H9 (cell line): ENCODE results near the gene IL1RAP. TPM values are rescaled to one million over a fixed set of nuclear protein-coding genes. Genes with fewer than 3 reads are reported as not detected.

ENCODE experiments used
- DNase-seq: peaks from one replicate; pipeline ENCODE4 v3.0.0-alpha.2; 2017
- H2AFZ ChIP-seq: one replicate; pipeline ENCODE4 v1.6.1; 2013; ENCODE audit warnings: mild to moderate bottlenecking, low read length, control low read depth, moderate library complexity
- H2AK5ac ChIP-seq: 2 replicates; pipeline ENCODE4 v1.6.1; 2013; ENCODE audit warnings: low read length, control low read depth, mixed read lengths; ENCODE audit not compliant: insufficient read length
- H2BK120ac ChIP-seq: one replicate; pipeline ENCODE4 v1.6.1; 2013; ENCODE audit warnings: low read depth, mild to moderate bottlenecking, low read length, control low read depth, inconsistent platforms; ENCODE audit not compliant: poor library complexity, severe bottlenecking
- H2BK12ac ChIP-seq: 2 replicates; pipeline ENCODE4 v1.6.1; 2013; ENCODE audit warnings: low read length, control low read depth, mixed read lengths, low read depth; ENCODE audit not compliant: insufficient read length
- H2BK15ac ChIP-seq: 2 replicates; pipeline ENCODE4 v1.6.1; 2013; ENCODE audit warnings: low read depth, low read length, control low read depth
- H2BK20ac ChIP-seq: one replicate; pipeline ENCODE4 v1.6.1; 2013; ENCODE audit warnings: low read depth, mild to moderate bottlenecking, low read length, control low read depth, inconsistent platforms; ENCODE audit not compliant: poor library complexity, severe bottlenecking
- H2BK5ac ChIP-seq: 2 replicates; pipeline ENCODE4 v1.6.1; 2013; ENCODE audit warnings: low read length, control low read depth, mixed read lengths; ENCODE audit not compliant: insufficient read length
- H3K14ac ChIP-seq: 2 replicates; pipeline ENCODE4 v1.6.1; 2013; ENCODE audit warnings: low read length, control low read depth; ENCODE audit not compliant: insufficient read depth
- H3K18ac ChIP-seq: 2 replicates; pipeline ENCODE4 v1.6.1; 2013; ENCODE audit warnings: low read depth, mild to moderate bottlenecking, mixed read lengths, low read length, control low read depth; ENCODE audit not compliant: insufficient read length
- H3K23ac ChIP-seq: 2 replicates; pipeline ENCODE4 v1.6.1; 2013; ENCODE audit warnings: low read length, control low read depth, mixed read lengths, low read depth; ENCODE audit not compliant: insufficient read length
- H3K23me2 ChIP-seq: 2 replicates; pipeline ENCODE4 v1.6.1; 2013; ENCODE audit warnings: low read depth, mild to moderate bottlenecking, mixed read lengths, low read length, control low read depth; ENCODE audit not compliant: insufficient read length, poor library complexity, severe bottlenecking
- H3K27ac ChIP-seq: 2 replicates; pipeline ENCODE4 v1.5.1; 2013; ENCODE audit warnings: low read length, control low read depth, mixed read lengths, low read depth; ENCODE audit not compliant: insufficient read length
- H3K27me3 ChIP-seq: 2 replicates; pipeline ENCODE4 v1.6.1; 2013; ENCODE audit warnings: low read length, control low read depth, inconsistent platforms; ENCODE audit not compliant: insufficient read depth
- H3K4ac ChIP-seq: 2 replicates; pipeline ENCODE4 v1.6.1; 2013; ENCODE audit warnings: low read depth, mild to moderate bottlenecking, control low read depth, inconsistent platforms, low read length, moderate library complexity
- H3K4me1 ChIP-seq: 2 replicates; pipeline ENCODE4 v1.6.1; 2013; ENCODE audit warnings: low read length, control low read depth, inconsistent platforms; ENCODE audit not compliant: insufficient read depth
- H3K4me2 ChIP-seq: 2 replicates; pipeline ENCODE4 v1.6.1; 2013; ENCODE audit warnings: low read length, control low read depth, mixed read lengths; ENCODE audit not compliant: insufficient read length, insufficient read depth
- H3K56ac ChIP-seq: 2 replicates; pipeline ENCODE4 v1.6.1; 2013; ENCODE audit warnings: low read depth, mild to moderate bottlenecking, mixed read lengths, low read length, control low read depth; ENCODE audit not compliant: insufficient read length
- H3K79me1 ChIP-seq: 2 replicates; pipeline ENCODE4 v1.6.1; 2013; ENCODE audit warnings: low read depth, mild to moderate bottlenecking, moderate library complexity, low read length, control low read depth, inconsistent platforms; ENCODE audit not compliant: insufficient read depth, poor library complexity, severe bottlenecking
- H3K79me2 ChIP-seq: 2 replicates; pipeline ENCODE4 v1.6.1; 2013; ENCODE audit warnings: low read length, control low read depth, inconsistent platforms; ENCODE audit not compliant: insufficient read depth
- H3K9ac ChIP-seq: 2 replicates; pipeline ENCODE4 v1.6.1; 2013; ENCODE audit warnings: low read length, control low read depth, mixed read lengths; ENCODE audit not compliant: insufficient read length; ENCODE audit errors: extremely low read depth
- H3K9me3 ChIP-seq: one replicate; pipeline ENCODE4 v1.6.1; 2013; ENCODE audit warnings: low read depth, low read length, inconsistent platforms; ENCODE audit not compliant: control insufficient read depth
- H3T11ph ChIP-seq: one replicate; pipeline ENCODE4 v1.6.1; 2013; ENCODE audit warnings: mild to moderate bottlenecking, low read length, control low read depth, inconsistent platforms
- H4K20me1 ChIP-seq: one replicate; pipeline ENCODE4 v1.6.1; 2013; ENCODE audit not compliant: control insufficient read depth, insufficient read length, insufficient read depth
- H4K5ac ChIP-seq: 2 replicates; pipeline ENCODE4 v1.6.1; 2013; ENCODE audit warnings: low read depth, mild to moderate bottlenecking, mixed read lengths, low read length, control low read depth; ENCODE audit not compliant: insufficient read length
- H4K8ac ChIP-seq: replicated peaks from 2 replicates; pipeline ENCODE4 v1.6.1; 2013; ENCODE audit warnings: low read length, control low read depth, mixed read lengths, low read depth; ENCODE audit not compliant: insufficient read length
- H4K91ac ChIP-seq: 2 replicates; pipeline ENCODE4 v1.6.1; 2013; ENCODE audit warnings: low read depth, mild to moderate bottlenecking, moderate library complexity, mixed read lengths, low read length, control low read depth; ENCODE audit not compliant: insufficient read length
- H3K27ac Mint-ChIP-seq, 3 experiments: 2 replicates in 2 of 3; 3 replicates in 1 of 3; pipeline ENCODE4 v1.8.0; 2020 to 2021; ENCODE audit warnings: mixed read lengths in 3 of 3, mild to moderate bottlenecking in 1 of 3, moderate library complexity in 1 of 3
- H3K27me3 Mint-ChIP-seq: 2 replicates; pipeline ENCODE4 v1.8.0; 2021; ENCODE audit warnings: low read depth, mild to moderate bottlenecking, moderate library complexity, mixed read lengths
- H3K36me3 Mint-ChIP-seq, 3 experiments: 2 replicates in 2 of 3; 3 replicates in 1 of 3; pipeline ENCODE4 v1.8.0; 2020 to 2021; ENCODE audit warnings: low read depth in 3 of 3, mixed read lengths in 3 of 3; ENCODE audit not compliant: insufficient read depth in 1 of 3
- H3K4me1 Mint-ChIP-seq, 2 experiments: 2 replicates each; pipeline ENCODE4 v1.8.0; 2020; ENCODE audit warnings: mixed read lengths in 2 of 2
- H3K4me3 Mint-ChIP-seq, 2 experiments: 2 replicates in 1 of 2; 3 replicates in 1 of 2; pipeline ENCODE4 v1.8.0; 2020 to 2021; ENCODE audit warnings: mild to moderate bottlenecking in 2 of 2, mixed read lengths in 2 of 2, moderate library complexity in 1 of 2
- H3K9me3 Mint-ChIP-seq, 2 experiments: 2 replicates in 1 of 2; 3 replicates in 1 of 2; pipeline ENCODE4 v1.8.0; 2020; ENCODE audit warnings: mild to moderate bottlenecking in 2 of 2, mixed read lengths in 2 of 2, moderate library complexity in 1 of 2
- WGBS: extraction: QIAGEN DNeasy Blood & Tissue Kit; methylation state at CpG from one replicate; pipeline ENCODE4 v1.1.7; 2013; ENCODE audit warnings: missing lambda C conversion rate, low lambda C conversion rate, mixed read lengths; ENCODE audit not compliant: insufficient read length; ENCODE audit errors: extremely low coverage; 5-methylcytosine and 5-hydroxymethylcytosine counted together
- total RNA-seq: library from RNA; stranded (reverse); gene quantifications from 2 replicates; pipeline ENCODE4 v1.2.1, GENCODE V29; 2021
- TF ChIP-seq, protein P1 (sequence below): fragments of 200-600 bp; sonication (generic); conservative IDR thresholded peaks from 3 replicates; pipeline ENCODE4 v1.8.0; 2021; ENCODE audit warnings: antibody characterized with exemption, mild to moderate bottlenecking

The IL1RAP gene
- total RNA-seq, 1 experiment from 2014 or later: 4.6 TPM

DNA sequence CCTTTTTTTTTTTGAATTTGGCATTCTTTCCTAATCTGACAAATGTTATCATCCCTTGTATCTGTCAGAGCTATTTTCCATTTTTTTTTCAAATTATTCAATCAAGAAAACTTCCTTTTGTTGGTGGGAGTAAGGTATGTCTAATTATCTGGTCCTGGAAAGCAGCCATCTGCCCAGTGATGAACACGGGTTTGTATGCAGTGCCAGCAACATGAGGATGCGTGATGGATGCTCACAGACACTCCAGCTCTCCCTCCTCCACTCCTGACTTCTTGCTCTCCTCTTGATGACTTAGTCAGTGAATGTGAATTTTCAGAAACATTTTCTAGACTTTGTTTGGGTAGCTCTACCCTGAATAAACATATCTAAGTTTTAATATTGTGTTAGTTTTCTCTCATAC, 79.2 kb downstream of the IL1RAP start:
- H4K5ac ChIP-seq: no peak overlapping the region
- H4K20me1 ChIP-seq: no peaks in the 10 kb centered on the region
- no peak overlapping the region for H2BK5ac ChIP-seq
- no peaks in the 10 kb centered on the region for H3K79me2 ChIP-seq
- no peak overlapping the region for H3K4me3 Mint-ChIP-seq
- H4K8ac ChIP-seq: no peak overlapping the region
- H3K27me3 Mint-ChIP-seq: no peaks in the 10 kb centered on the region
- no peaks in the 10 kb centered on the region for H3K79me1 ChIP-seq
- no peak overlapping the region for H3T11ph ChIP-seq
- TF ChIP-seq, protein P1, sequence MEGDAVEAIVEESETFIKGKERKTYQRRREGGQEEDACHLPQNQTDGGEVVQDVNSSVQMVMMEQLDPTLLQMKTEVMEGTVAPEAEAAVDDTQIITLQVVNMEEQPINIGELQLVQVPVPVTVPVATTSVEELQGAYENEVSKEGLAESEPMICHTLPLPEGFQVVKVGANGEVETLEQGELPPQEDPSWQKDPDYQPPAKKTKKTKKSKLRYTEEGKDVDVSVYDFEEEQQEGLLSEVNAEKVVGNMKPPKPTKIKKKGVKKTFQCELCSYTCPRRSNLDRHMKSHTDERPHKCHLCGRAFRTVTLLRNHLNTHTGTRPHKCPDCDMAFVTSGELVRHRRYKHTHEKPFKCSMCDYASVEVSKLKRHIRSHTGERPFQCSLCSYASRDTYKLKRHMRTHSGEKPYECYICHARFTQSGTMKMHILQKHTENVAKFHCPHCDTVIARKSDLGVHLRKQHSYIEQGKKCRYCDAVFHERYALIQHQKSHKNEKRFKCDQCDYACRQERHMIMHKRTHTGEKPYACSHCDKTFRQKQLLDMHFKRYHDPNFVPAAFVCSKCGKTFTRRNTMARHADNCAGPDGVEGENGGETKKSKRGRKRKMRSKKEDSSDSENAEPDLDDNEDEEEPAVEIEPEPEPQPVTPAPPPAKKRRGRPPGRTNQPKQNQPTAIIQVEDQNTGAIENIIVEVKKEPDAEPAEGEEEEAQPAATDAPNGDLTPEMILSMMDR: no peak
- H3K27me3 ChIP-seq: no peaks in the 10 kb centered on the region
- H3K18ac ChIP-seq: no peak overlapping the region
- peaks cover 17% of the 10 kb centered on the region in 2 experiments for H3K4me1 Mint-ChIP-seq
- H3K14ac ChIP-seq: no peak overlapping the region
- H2BK120ac ChIP-seq: no peak overlapping the region
- no peak for DNase-seq
- H2BK12ac ChIP-seq: no peak overlapping the region
- no peaks in the 10 kb centered on the region for H3K9me3 Mint-ChIP-seq
- H3K27ac Mint-ChIP-seq: no peak overlapping the region
- H3K9ac ChIP-seq: no peak overlapping the region
- H3K36me3 Mint-ChIP-seq: no peaks in the 10 kb centered on the region; a peak in 1 of 7 replicates
- no peaks in the 10 kb centered on the region; the same call in 1 of the 2 replicates for H3K4me1 ChIP-seq
- H3K4ac ChIP-seq: no peak overlapping the region
- H2BK20ac ChIP-seq: no peak overlapping the region
- no peak overlapping the region for H3K4me2 ChIP-seq
- no peaks in the 10 kb centered on the region for H3K9me3 ChIP-seq
- H3K27ac ChIP-seq: no peak overlapping the region
- H3K23ac ChIP-seq: no peak overlapping the region
- H4K91ac ChIP-seq: no peak overlapping the region
- no peak overlapping the region for H2AK5ac ChIP-seq
- no peak overlapping the region for H3K56ac ChIP-seq
- no peak overlapping the region for H2BK15ac ChIP-seq
- no peaks in the 10 kb centered on the region for H3K23me2 ChIP-seq
- WGBS: no CpG with 5 or more reads among the region's 2 CpGs
- no peak overlapping the region for H2AFZ ChIP-seq
